Activated CD8-positive, alpha-beta memory T cell treated with anti-CD3 and anti-CD28 coated beads for 24 hours (primary cell): ENCODE results near the gene MAD2L1BP.

ENCODE experiments used
- DNase-seq: peaks from one replicate; pipeline ENCODE4 v3.0.0-alpha.2; 2020

The MAD2L1BP gene

GRCh38 chr6:43667245-43668150, 31.9 kb downstream of the MAD2L1BP start:
- peak; percentile 90 for DNase-seq

GRCh38 chr6:43668151-43669028, 32.8 kb downstream of the MAD2L1BP start:
- peak; percentile 77 for DNase-seq

- no peak for DNase-seq
Observed at GRCh38 chr6:43669050-43669921, 33.6 kb downstream of the MAD2L1BP start.

GRCh38 chr6:43669922-43670622, 34.4 kb downstream of the MAD2L1BP start:
- no peak for DNase-seq

GRCh38 chr6:43670623-43670986, 35.0 kb downstream of the MAD2L1BP start:
- no peak for DNase-seq

- DNase-seq: no peak
Observed at GRCh38 chr6:43671011-43671800, 35.6 kb downstream of the MAD2L1BP start.

- no peak for DNase-seq
Observed at GRCh38 chr6:43671801-43672690, 36.4 kb downstream of the MAD2L1BP start.

GRCh38 chr6:43673444-43674084, 37.9 kb downstream of the MAD2L1BP start:
- DNase-seq: no peak

- no peak for DNase-seq
Observed at GRCh38 chr6:43674291-43674690, 38.7 kb downstream of the MAD2L1BP start.

GRCh38 chr6:43674921-43675320, 39.3 kb downstream of the MAD2L1BP start:
- no peak for DNase-seq

- no peak for DNase-seq
Observed at GRCh38 chr6:43676962-43677606, 41.4 kb downstream of the MAD2L1BP start.

GRCh38 chr6:43677759-43678158, 42.1 kb downstream of the MAD2L1BP start:
- no peak for DNase-seq

- DNase-seq: no peak
Observed at GRCh38 chr6:43678341-43678740, 42.7 kb downstream of the MAD2L1BP start.

GRCh38 chr6:43679057-43679456, 43.4 kb downstream of the MAD2L1BP start:
- no peak for DNase-seq

- no peak for DNase-seq
Observed at GRCh38 chr6:43680308-43681200, 44.9 kb downstream of the MAD2L1BP start.

GRCh38 chr6:43681303-43681702, 45.7 kb downstream of the MAD2L1BP start:
- no peak for DNase-seq

GRCh38 chr6:43682724-43683429, 47.2 kb downstream of the MAD2L1BP start:
- DNase-seq: no peak
